ENCODE measurements around the gene CADM2. TPM values are rescaled to one million over a fixed set of nuclear protein-coding genes. Genes with fewer than 3 reads are reported as not detected.
A peak's percentile ranks its signal among the peaks of the same experiment; 100 is the strongest.

Gene CADM2
- total RNA-seq, 1 experiment from 2014 or later: 10.9 TPM

DNA sequence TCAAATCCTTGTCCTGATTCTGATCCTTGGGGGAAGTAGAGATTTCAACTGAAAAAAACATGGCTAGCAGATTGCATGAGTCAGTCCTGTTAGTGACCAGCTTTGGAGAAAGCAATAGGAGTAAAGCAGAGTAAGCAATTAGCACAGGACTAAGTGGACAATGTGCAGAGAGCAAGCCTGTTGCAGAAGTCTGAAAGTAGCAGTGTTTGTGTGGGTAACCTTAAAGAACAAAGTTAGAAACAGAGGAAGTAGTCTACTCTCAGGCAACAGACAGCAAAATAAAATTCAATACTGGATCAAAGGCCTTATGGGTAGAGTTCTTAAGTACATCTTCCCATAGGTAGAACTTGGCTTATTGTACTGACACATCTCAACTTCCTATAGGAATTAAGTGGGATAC is 916.8 kb downstream of the CADM2 start:
- Histone ChIP-seq H2AFZ (ENCODE audit: low read length) (no peak overlapping the region), H2BK12ac (ENCODE audit: insufficient read length, low read depth, low read length) (no peak overlapping the region), H3T11ph (ENCODE audit: low read length) (no peak overlapping the region), H3K4me2 (ENCODE audit: insufficient read depth, insufficient read length, low read length) (no peak overlapping the region), H3K27ac (ENCODE audit: insufficient read length, low read depth, low read length) (no peak overlapping the region), H3K56ac (ENCODE audit: insufficient read length, low read depth, low read length) (no peak overlapping the region), H3K9me3 (ENCODE audit: control insufficient read depth, low read depth, low read length) (no peaks in the 10 kb centered on the region), H3K4ac (ENCODE audit: low read depth, low read length) (no peak overlapping the region), H3K14ac (ENCODE audit: insufficient read depth, low read length) (no peak overlapping the region), H4K91ac (ENCODE audit: insufficient read length, low read depth, low read length) (no peak overlapping the region), H4K5ac (ENCODE audit: insufficient read length, low read depth, low read length) (no peak overlapping the region), H3K18ac (ENCODE audit: insufficient read length, low read depth, low read length) (no peak overlapping the region), H3K79me2 (ENCODE audit: insufficient read depth, low read length) (no peaks in the 10 kb centered on the region), H3K9ac (ENCODE audit: extremely low read depth, insufficient read length, low read length) (no peak overlapping the region), H4K8ac (replicated peaks; ENCODE audit: insufficient read length, low read depth, low read length) (no peak overlapping the region), H4K20me1 (ENCODE audit: control insufficient read depth, insufficient read depth, insufficient read length) (no peaks in the 10 kb centered on the region), H2AK5ac (ENCODE audit: insufficient read length, low read length) (no peak overlapping the region), H2BK120ac (ENCODE audit: low read depth, low read length, poor library complexity, severe bottlenecking) (no peak overlapping the region), H2BK20ac (ENCODE audit: low read depth, low read length, poor library complexity, severe bottlenecking) (no peak overlapping the region), H3K4me1 (ENCODE audit: insufficient read depth, low read length) (no peaks in the 10 kb centered on the region), H3K79me1 (ENCODE audit: insufficient read depth, low read depth, low read length, poor library complexity, severe bottlenecking) (no peaks in the 10 kb centered on the region), H3K23ac (ENCODE audit: insufficient read length, low read depth, low read length) (no peak overlapping the region), H2BK5ac (ENCODE audit: insufficient read length, low read length) (no peak overlapping the region), H3K27me3 (ENCODE audit: insufficient read depth, low read length) (no peaks in the 10 kb centered on the region), H2BK15ac (ENCODE audit: low read depth, low read length) (no peak overlapping the region), H3K23me2 (ENCODE audit: insufficient read length, low read depth, low read length, poor library complexity, severe bottlenecking) (no peaks in the 10 kb centered on the region)
- Mint-ChIP-seq H3K4me3 (no peak overlapping the region), H3K9me3 (no peaks in the 10 kb centered on the region), H3K36me3 (ENCODE audit: insufficient read depth in 1 of 3, low read depth in 3 of 3) (no peaks in the 10 kb centered on the region), H3K27me3 (ENCODE audit: low read depth) (no peaks in the 10 kb centered on the region), H3K27ac (peak overlapping the region in 1 of 3 experiments; percentile 15; a peak in 1 of 7 replicates), H3K4me1 (no peaks in the 10 kb centered on the region)
- no peak for DNase-seq
- TF ChIP-seq, protein P1, sequence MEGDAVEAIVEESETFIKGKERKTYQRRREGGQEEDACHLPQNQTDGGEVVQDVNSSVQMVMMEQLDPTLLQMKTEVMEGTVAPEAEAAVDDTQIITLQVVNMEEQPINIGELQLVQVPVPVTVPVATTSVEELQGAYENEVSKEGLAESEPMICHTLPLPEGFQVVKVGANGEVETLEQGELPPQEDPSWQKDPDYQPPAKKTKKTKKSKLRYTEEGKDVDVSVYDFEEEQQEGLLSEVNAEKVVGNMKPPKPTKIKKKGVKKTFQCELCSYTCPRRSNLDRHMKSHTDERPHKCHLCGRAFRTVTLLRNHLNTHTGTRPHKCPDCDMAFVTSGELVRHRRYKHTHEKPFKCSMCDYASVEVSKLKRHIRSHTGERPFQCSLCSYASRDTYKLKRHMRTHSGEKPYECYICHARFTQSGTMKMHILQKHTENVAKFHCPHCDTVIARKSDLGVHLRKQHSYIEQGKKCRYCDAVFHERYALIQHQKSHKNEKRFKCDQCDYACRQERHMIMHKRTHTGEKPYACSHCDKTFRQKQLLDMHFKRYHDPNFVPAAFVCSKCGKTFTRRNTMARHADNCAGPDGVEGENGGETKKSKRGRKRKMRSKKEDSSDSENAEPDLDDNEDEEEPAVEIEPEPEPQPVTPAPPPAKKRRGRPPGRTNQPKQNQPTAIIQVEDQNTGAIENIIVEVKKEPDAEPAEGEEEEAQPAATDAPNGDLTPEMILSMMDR (conservative IDR thresholded peaks at IDR 0.05): no peak

Measured in H9 (cell line).